GM21528 (cell line): Measurements from ENCODE around the gene TCP1.
"Not testable (repeated sequence)": the region's sequence is repeated elsewhere in the genome, so short reads cannot be mapped to it uniquely, and the experiment has no call there.

Source experiments
- ATAC-seq: cut with Tn5 transposase; IDR thresholded peaks from one replicate; pipeline ENCODE4 v1.9.1; 2021; ENCODE audit warnings: mild to moderate bottlenecking, moderate library complexity; ENCODE audit not compliant: unreplicated experiment, low FRiP score

TCP1 gene

DNA sequence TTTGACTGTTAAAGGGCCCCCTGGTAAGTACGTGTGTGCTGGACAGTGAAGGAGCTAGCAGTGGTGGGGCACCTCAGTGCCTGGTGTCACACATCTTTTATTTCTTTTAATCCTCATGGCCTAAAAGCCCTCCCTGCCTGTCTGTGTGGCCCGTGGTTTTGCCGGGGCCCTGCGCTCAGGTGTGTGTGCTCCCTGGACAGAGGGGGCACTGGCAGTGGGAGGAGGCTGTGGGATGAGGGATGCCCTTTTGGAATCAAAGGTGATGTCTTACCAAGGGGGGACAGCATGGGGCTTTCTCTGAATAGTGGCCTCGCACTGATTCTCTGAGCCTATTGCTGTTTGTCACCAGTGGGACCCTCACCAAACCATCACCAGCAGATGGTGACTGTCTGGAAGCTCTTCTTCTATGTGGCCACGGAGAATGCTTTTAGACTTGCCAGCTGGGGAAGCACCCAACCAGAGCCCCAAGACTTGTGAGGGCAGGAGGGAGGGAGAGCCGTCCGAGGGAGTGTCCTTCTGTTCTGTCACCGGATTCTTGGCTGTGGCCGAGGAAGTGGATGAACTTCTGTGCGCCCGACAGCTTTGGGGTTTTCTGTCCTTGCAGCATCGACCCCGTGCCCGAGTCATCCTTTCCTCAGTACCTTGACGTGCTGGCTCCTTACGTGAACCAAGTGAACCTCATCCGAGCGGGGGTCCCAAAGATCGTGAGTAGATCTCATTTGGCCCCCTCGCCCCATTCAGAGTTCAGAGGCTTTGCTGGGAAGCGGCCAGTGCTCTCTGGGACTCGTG is 28.7 kb upstream of the TCP1 start:
- no peak for ATAC-seq

GRCh38 chr6:159816775-159817174 is 27.4 kb upstream of the TCP1 start:
- not testable (repeated sequence) for ATAC-seq

DNA sequence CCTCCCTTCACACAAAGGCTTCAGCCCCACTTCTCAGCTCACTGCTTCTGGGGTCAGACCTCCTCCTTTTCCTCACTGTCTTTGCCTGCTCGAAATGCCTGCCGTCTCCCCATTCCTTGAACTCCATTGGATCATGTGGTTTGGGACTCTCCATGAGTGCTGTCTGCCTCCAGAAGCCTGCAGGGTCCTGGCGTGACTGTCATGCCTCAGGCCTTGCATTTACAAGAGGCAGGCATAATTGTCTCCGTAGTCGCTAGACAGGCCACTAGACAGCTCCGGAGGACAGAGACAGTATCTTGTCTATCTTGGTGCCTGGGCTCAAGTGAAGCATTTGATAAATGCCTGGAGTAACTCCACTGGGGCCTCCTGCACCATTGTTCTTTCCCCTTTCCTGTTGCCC is 26.0 kb upstream of the TCP1 start:
- no peak for ATAC-seq

DNA sequence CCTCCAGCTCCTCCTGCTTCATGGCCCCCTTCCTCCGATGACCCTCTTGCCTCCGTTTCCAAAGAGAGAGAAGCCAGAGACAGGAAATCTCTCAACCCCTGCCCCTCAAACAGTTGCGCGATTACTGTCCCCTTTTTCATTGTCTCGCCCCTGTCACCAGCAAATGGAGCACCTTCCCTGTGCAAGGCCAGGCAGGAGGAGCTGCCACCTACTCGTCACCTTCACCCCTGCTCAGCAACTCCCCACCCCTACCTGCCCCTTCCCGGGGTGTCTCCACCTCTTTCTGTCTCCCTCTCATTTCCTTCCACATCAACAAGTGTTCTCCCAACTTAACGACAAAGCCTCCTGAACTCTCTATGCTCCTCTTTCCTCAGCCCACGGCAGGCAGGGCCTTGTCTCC is 24.4 kb upstream of the TCP1 start:
- ATAC-seq = no peak

DNA sequence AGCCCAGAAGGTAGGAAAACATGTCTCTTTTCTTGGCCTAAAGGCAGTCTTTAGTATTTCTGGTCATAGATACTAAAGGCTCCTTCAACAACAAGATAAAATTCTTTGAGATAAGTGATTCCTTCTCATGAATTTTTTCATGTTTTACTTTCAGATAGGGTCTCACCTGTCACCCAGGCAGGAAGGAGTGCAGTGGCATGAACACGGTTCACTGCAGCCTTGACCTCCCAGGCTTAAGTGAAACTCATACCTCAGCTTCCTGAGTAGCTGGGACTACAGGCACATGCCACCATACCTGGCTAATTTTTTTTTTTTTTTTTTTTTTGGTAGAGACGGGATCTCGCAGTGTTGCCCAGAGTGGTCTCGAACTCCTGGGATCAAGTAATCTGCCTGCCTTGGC is 19.7 kb upstream of the TCP1 start:
- no peak for ATAC-seq

DNA sequence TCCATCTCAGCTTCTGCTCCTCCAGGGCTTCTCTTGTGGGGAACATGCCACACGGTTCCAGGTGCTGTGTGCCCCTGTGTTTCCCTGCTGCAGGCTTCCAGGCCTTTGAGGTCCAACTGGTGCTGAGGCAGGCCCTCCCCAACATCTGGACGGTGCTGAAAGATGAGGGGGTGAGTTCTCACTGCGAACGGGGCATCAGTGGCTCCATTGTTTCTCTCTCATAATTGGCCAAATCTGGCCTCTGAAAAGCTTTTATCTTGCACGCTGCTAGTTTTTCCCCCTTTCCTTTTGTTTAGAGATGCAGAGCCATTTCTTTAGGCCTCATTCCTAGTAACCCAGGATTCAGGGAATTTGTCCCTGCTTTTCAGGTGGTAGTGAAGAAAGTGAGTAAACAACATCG is 19.2 kb upstream of the TCP1 start:
- ATAC-seq = no peak

DNA sequence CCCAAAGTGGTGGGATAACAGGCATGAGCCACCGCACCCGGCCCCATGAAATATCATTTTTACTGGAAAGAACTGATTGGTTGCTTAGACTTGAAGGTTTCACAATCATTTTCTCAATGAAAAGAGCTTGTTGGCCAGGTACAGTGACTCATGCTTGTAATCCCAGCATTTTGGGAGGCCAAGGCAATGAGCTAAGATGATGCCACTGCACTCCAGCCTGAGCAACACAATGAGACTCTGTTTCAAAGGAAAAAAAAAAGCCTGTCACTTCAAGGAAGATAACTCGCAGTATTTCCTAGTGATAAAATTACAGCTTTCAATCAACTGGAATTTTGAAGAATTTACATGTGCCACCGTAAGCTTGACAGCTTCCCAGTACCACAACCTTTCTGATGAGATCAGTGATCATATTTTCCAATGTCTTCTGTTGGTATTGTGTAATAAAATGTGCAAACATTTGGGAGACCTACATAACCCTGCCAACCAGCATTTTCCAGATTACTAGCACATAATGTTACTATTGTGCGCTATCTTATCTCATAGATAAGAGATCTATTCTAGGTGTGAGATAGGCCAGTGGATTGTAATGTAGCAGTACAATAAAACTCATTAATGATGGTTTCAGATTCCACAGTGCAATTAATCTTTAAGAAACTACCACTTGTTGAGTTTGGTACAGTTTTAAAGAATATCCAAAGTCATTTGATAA is 17.9 kb upstream of the TCP1 start:
- no peak for ATAC-seq

DNA sequence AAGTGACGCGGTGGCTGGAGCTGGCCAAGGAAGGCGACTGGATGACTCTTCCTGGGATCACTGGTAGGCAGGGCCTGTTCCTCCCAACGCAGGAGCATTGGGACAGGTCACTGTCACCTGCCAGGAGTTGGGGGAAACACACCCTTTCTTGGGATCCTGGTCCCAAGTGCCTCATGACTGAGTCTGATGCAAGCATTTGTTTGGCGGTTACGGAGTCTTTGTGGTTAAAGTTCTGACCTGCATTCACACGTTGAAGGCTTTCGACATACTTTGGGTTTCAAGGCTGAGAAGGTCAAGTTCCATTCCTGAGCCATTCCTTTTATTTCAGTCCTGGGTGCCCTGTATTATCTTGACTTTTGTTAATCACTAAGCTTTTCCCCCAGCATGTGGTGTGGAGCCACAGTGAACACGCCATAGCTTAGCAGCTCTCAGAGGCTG is 16.6 kb upstream of the TCP1 start:
- ATAC-seq = no peak

DNA sequence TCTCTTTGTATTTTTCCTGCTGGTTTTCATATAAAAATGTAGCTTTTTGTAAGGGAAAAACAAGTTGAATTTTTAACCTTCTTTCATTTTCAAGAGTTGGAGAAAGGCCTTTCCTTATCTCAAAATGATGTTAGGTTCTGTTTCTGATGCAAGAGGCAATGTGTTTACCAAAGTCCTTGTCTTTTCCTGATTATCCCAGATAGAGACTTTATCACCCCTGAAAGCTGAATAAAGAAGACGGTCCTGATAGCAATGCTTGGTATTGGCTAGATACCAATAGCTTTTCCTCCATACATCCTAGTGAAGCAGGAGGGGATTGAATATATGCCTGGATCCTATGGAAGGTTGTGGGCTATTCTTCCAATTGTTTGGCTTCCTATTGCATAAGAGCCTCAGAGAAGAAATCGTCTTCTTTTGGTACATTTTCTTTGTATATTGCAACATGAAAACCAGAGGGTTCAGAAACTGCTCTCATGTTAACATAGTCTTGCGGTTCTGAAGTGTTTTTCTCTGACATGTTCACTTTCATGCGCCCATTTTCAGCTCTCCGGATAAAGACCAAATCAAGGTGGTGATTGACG is 16.1 kb upstream of the TCP1 start:
- no peak for ATAC-seq

DNA sequence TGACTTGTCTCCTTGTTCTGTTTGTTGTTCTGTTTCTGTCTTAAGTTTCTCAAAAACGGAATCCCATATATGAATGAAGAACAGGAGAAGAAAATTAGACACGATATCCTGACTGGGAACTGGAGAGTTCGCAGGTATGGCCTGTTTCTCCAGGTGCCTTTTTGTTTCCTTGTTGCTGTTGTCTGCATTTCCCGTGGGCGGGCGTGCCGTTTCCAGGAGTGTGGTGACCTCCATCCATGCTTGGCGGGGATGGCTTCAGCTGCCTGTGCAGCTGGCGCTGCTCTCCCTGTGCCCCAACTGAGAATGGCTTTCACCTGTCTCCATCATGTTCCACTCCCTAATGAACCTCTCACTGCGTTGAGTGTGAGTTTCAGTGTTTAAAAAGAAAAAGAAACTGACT is 15.1 kb upstream of the TCP1 start:
- no peak for ATAC-seq

DNA sequence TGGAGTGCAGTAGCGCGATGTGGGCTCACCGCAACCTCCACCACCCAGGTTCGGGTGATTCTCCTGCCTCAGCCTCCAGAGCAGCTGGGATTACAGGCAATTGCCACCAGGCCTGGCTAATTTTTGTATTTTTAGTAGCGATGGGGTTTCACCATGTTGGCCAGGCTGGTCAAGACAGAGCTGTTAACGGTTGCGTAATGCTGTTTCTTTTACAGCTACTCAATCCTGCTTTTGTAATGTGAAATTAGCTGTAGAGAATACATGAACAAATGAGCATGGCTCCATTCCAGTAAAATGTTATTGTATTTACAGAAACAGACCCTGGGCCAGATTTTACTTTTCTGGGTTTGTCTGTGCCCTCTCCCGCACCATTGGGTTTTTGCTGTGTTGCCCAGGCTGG is 12.5 kb upstream of the TCP1 start:
- ATAC-seq = no peak

DNA sequence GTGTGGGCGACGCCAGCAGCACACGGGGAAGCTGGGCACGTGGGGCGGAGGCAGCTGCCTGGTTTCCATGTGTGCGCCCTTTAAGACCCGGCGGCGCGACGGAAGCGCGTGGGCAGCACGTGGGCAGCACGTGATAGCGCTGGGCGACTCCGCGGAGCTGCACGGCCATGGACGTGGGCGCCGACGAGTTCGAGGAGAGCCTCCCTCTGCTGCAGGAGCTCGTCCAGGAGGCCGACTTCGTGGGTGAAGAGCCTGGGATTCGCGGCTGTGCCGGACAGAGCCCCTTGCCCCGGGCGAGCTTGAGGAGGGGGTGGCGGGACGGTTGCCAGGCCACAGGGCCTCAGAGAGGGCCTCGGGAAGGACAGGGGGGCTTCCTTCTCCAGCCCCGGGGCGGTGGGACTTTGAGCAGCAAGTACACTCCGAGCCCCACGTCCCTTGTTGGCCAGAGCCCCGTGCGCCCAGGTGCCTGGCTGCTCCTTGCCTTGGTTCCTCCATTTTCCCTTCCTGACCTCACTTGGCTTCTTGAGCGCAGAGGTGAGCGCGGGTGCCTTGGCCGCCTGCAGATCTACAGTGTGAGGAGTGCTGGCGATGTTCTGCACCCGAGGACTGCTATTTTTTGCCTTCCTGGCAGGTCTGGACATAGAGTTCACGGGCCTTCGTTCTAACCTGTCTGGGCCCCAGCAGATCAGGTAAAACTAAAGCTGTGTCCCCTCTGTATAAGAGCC is 10.9 kb upstream of the TCP1 start, which contains the start of gene PNLDC1:
Gene PNLDC1, plus strand, starts transcription at position 136 of the 725 bp plus-strand sequence. Its CDS starts 32 bp downstream, at position 168.
- no peak for ATAC-seq

GRCh38 chr6:159797554-159797953 is 8.2 kb upstream of the TCP1 start:
- no peak for ATAC-seq

DNA sequence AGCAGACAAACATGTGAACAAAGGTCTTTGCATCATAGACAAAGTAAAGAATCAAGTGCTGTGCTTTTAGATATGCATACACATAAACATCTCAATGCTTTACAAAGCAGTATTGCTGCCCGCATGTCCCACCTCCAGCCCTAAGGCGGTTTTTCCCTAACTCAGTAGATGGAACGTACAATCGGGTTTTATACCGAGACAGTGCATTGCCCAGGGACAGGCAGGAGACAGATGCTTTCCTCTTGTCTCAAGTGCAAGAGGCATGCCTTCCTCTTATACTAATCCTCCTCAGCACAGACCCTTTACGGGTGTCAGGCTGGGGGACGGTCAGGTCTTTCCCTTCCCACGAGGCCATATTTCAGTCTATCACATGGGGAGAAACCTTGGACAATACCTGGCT is 5.6 kb upstream of the TCP1 start:
- not testable (repeated sequence) for ATAC-seq

DNA sequence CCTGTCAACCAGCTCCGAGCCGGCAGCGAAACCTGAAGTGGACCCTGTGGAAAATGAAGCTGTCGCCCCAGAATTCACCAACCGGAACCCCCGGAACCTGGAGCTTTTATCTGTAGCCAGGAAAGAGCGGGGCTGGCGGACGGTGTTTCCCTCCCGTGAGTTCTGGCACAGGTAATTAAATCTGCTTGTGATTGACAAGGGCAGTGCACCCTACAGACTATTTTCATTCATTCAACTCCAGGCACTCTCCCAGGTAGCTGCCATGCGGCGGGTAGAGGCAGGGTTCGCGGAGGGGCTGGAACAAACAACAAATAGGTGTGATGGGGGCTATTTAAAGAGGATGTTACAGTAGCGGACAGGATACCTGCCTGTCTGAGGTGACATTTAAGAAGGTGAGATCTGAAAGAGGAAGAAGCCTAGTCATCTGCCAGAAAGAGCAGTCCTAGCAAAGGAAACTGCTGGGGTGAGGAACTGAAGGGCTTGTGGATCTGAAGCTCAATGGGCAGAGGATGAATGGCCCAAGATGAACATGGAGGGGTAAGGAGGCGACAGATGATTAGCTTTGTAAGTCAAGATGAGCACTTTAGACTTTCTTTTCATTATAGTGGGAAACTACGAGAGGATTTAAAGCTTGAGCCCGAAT is 1.7 kb upstream of the TCP1 start:
- ATAC-seq = no peak

- peak; percentile 83 for ATAC-seq
These were observed 950 bp upstream of the TCP1 start, which contains the start of gene MRPL18 for GRCh38 chr6:159790149-159790955. Gene MRPL18, plus strand, starts transcription at chr6:159790467. Its CDS starts 121 bp downstream, at chr6:159790588.

DNA sequence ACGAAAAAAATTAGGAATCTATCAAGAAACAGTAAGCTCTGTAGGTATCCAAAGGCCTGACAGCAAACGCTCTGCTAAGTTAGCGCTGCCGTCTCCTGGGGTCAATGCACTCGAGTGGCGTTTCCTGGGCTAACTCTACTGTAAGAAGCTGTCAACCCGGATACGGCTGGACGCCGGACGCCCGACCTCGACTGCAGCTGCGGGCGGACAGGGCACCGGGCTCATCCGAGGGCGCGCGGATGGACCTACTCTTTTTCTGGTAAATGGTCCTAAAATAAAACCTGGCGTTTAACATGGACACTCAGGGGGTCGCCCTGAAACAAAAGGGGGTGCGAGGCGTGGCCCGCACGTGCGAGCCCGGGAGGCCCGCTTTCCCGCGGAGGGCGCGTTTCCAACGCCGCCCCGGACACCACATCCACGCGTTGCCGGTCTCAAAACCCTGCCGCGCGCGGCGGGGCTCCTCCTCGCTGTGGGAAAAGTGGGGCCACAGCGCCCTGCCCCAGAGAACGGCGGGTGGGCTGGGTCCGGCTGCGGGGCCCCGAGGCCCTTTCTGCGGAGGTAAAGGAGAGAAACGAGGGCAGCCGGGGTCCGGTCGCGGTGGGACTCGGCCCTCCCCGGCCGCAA is 537 bp downstream of the TCP1 start:
- ATAC-seq = no peak

- no peak for ATAC-seq
These were observed 1.1 kb downstream of the TCP1 start for GRCh38 chr6:159788276-159788675.

DNA sequence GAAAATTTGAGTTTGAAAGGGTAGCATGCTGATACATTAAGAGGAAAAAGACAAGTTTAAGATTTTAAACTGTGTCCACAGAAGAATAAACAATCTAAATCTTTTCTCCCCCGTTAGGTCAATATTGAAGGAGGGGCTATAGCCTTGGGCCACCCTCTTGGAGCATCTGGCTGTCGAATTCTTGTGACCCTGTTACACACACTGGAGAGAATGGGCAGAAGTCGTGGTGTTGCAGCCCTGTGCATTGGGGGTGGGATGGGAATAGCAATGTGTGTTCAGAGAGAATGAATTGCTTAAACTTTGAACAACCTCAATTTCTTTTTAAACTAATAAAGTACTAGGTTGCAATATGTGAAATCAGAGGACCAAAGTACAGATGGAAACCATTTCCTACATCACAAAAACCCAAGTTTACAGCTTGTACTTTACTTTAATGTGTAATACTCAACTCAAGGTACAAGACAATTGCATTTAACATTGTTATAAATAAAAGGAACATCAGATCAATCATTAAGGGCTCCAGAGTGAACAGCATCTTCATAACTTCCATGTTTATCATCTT is 10.8 kb downstream of the TCP1 start:
- no peak for ATAC-seq
